AG08395 (cell line): ENCODE measurements around the gene ZGPAT.
"Not testable (repeated sequence)": the region's sequence is repeated elsewhere in the genome, so short reads cannot be mapped to it uniquely, and the experiment has no call there.

Experiments
- DNase-seq: peaks from one replicate; pipeline ENCODE4 v3.0.0; 2012; ENCODE audit warnings: mixed read lengths, low spot score

The ZGPAT gene

DNA sequence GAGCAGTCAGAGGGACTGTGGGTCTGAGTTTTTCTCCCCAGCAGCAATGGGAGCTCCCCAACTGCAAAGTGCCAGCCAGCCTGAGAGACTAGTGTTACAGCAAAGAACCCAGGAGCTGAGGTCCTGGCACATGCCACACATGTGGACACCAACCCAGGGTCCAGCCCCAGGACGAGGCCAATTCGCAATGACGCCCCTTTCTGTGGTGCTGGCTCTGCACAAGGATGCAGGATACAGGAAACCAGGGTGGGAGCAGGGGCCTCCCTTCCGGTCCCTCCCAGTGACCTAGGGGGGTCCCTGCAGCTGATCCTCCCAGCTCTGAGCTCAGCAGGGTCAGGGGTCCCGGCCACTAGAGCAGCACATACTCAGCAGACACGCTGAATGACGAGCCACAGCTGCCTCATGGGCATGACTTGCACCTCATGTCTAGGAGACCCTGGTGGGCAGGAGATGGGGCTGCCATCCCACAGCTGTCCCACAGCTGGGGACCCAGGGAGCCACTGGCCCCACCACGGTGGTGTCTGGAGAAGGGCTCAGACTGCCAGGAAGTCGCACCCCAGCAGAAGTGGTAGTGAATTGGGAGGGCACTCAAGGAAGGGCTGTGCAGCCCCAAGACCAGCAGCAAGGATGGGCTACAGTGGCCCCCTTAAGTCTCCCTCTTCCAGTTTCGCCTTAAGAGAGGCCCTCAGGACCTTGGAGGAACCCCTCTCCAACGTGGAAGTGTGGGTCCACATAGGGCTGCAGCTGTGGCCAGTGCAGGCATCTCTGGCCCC lies 3.7 kb upstream of the ZGPAT start:
- no peak for DNase-seq

DNA sequence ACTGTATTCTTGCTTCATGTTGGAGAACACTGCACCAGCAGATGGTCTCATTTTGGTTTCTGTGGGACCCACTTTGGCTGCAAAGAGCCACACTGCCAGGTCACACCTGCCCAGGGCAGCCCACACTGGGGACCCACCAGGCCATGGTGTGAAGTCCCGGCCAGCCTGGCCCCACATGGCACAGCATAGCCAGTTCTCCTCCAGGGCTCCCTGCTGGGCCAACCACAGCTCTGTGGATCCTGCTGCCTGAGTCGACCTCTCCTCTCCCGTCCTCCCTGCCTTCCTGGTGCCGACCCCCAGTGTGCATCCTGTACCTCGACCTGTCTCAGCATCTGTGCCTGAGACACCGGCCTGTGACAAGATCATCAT lies 3.1 kb upstream of the ZGPAT start:
- DNase-seq = no peak

DNA sequence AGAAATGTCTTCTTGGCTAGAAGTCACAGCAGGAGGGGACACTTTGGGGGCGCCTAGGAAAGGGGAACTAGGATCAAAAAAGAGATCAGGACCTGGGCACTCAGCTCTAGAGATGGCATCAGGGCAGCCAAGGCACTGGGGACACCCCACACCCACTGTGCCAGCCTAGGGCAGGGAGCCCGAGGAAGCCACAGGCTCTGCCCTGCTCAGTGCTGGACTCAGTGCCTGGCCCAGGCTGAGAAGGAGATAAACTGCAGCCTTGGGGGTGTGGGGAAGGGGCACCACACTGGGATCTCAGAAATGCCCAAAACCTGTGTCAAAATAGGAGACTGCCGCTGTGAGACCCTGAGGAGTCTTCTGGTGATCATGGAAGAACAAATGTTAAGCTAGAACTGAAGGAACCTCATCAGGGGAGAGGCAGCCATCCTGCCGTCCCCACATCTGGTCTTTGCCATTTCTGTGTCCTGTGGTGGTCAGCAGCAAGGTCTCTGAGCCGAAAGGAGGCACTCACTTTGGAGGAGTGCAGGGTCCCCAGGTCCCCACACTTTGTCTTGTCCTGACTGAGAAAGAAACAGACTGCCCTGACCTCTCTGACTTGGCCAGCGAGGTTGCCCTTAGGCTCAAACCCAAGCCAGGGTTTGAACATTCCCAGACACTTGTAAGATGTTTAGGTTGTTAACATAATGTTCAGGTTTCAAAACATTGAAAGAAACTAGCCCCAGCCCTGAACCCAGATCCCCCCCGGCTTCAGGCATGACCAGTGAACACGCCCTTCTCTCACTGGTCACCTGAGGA lies 2.4 kb upstream of the ZGPAT start:
- no peak for DNase-seq

DNA sequence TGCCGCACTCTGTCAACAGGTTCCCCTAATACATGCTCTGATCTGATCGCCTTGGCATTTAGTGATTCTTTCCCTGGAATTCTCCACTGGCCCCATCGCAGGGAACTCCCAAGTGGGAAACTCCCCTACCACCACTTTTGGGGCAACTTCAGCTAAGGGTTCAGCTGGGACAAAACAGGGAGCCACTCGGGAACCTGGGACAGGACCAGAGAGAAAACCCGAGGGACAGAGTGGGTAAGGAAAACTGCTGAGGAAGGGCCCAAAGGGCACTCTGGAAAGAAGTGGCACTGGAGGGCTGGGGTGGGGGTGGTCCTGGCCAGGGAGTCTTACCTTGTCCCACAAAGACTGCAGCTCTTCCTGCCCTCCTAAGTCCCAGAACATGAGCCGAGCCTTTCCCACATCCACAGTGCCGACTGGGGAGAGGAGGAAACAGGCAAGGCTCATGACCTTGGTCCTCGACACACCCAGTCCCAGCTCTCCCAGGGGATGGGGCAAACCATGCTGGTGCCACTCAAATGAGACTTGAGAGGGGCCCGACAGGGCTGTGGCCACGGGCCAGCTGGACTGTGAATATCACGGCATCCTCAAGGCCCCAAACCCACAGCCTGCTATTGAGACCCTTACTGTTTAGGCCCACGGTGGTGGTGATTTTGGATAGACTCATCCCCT lies 1.7 kb upstream of the ZGPAT start:
- no peak for DNase-seq

DNA sequence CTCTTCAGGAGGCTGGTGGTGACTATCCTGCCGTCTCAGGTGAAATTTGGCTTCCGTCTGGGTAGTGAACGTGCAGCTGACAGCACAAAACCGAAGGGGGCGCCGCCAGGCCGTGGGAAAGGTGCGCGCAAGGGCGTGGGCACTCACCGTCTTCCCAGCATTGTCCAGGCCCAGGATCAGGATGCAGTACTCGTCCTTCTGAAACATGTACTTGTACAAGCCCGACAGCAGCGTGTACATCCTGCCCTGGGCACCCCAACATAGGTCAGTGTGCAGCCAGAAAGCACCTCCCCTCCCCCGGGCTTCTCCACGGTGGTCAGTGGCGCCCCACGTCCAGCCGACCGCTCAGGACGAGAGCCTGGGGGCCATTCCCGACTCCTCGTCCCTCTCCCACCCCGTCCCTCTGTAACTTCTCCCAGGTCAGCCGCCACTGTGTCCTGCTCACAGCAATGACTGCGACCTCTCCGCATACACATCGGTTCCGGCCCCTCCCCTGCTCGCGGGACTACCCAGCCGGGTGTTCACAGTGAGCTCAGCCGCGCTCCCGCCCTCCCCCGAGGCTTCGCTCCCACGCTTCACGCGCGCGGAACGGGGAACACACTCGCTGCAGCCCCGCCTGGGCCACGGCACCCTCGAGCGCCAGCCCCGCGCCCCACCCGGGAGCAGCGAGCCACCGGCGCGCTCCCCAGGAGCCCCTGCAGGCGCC lies 834 bp upstream of the ZGPAT start:
- DNase-seq = peak; percentile 51

DNA sequence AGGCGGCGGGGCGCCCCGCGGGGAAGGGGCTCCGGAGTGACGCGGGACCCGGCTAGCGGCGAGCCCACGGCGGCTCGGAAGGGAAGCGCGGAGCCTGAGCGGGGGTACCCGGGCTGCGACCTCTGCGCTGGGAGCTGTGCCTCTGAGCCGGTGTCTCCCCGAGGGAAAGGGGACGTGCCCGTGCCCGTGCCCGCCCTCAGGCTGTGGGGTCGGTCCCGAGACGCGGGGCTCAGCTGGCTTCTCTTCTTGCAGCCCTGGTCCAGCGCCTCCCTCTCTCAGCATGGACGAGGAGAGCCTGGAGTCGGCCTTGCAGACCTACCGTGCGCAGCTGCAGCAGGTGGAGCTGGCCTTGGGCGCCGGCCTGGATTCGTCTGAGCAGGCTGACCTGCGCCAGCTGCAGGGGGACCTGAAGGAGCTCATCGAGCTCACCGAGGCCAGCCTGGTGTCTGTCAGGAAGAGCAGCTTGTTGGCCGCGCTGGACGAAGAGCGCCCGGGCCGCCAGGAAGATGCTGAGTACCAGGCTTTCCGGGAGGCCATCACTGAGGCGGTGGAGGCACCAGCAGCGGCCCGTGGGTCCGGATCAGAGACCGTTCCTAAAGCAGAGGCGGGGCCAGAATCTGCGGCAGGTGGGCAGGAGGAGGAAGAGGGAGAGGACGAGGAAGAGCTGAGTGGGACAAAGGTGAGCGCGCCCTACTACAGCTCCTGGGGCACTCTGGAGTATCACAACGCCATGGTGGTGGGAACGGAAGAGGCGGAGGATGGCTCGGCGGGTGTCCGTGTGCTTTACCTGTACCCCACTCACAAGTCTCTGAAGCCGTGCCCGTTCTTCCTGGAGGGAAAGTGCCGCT lies 686 bp downstream of the ZGPAT start:
- DNase-seq = no peak

DNA sequence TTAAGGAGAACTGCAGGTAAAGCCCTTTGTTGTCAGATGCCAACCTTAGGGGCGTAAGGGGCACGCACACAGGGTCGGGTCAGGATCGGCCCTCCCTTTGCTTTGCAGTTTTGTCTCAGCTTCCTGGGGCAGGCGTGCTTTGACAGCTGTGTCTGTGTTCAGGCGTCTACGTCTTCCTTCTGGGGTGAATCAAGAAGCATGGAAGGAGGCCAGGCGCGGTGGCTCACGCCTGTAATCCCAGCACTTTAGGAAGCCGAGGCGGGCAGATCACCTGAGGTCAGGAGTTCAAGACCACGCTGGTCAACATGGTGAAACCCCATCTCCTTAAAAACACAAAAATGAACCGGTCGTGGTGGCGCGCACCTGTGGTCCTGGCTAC lies 1.3 kb downstream of the ZGPAT start:
- no peak for DNase-seq

DNA sequence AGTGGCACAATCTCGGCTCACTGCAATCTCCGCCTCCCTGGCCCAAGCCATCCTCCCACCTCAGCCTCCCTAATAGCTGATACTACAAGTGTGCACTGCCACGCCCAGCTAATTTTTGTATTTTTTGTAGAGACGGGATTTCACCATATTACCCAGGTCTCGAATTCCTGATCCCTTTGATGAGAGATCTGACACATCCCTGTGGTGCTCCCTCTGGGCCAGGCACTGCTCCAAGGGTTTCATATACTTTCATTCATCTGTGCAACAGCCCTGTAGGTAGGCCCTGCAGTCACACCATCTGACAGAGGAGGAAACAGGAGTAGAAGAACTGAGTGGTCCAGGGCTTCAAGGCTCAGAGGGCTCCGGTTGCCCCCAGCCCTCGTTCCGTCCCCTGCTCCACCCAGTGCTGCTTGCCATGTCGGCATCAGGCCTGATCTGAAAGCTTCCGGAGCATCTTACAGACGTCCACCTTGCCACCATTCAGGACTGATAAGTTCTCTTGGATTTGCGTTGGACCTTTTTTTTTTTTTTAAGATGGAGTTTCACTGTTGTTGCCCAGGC lies 3.3 kb downstream of the ZGPAT start:
- DNase-seq = no peak

DNA sequence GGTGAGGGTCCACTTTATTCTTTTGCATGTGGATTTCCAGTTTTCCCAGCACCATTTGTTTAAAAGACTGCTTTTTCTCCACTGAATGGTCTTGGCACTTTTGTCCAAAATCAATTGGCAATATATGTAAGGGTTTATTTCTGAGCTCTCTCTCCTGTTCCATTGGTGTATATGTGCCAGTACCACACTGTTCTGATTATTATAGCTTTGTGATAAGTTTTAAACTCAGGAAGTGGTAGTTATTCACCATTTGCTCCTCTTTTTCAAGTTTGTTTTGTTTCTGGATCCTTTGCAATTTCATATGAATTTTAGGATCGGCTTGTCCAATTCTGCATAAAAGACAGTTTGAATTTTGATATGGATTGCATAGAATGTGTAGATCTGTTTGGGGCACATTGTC lies 4.4 kb downstream of the ZGPAT start:
- DNase-seq = no peak

DNA sequence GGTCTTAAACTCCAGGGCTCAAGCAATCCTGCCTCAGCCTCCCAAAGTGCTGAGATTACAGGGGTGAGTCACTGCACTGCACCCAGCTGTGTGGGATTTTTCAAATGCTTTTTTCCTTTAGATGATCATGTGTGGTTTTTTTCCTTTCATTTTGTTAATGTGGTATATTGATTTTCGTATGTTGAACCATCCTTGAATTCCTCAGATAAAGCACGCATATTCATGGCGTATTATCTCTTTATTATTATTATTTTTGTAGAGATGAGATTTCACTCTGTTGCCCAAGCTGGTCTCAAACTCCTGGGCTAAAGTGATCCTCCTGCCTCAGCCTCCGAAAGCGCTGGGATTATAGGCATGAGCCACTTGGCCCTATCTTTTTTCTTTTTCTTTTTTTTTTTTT lies 7.0 kb downstream of the ZGPAT start:
- DNase-seq = no peak

DNA sequence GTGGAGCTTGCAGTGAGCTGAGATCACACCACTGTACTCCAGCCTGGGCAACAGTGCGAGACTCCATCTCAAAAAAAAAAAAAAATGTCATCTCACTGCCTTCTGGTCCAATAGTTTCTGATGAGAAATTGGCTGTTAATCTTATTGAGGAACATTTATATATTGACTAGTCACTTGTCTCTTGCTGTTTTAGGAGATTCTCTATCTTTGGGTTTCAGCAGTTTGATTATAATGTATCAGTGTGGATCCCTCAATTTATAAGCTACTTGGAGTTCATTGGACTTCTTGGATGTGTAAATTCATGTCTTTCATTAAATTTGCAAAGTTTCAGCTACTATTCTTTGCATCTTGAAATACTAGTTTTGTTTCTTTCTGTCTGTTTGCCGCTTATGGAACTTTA lies 11.2 kb downstream of the ZGPAT start:
- DNase-seq = no peak

DNA sequence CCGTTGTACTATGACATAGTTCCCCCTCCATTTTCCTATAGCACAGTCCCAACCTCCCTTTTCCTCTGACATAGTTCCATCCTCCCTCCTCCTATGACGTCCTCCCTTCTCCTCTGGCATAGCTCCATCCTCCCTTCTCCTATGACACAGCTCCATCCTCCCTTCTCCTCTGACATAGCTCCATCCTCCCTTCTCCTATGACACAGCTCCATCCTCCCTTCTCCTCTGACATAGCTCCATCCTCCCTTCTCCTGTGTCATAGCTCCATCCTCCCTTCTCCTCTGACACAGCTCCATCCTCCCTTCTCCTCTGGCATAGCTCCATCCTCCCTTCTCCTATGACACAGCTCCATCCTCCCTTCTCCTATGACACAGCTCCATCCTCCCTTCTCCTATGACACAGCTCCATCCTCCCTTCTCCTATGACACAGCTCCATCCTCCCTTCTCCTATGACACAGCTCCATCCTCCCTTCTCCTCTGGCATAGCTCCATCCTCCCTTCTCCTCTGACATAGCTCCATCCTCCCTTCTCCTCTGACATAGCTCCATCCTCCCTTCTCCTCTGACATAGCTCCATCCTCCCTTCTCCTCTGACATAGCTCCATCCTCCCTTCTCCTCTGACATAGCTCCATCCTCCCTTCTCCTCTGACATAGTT lies 15.3 kb downstream of the ZGPAT start:
- DNase-seq = not testable (repeated sequence)

DNA sequence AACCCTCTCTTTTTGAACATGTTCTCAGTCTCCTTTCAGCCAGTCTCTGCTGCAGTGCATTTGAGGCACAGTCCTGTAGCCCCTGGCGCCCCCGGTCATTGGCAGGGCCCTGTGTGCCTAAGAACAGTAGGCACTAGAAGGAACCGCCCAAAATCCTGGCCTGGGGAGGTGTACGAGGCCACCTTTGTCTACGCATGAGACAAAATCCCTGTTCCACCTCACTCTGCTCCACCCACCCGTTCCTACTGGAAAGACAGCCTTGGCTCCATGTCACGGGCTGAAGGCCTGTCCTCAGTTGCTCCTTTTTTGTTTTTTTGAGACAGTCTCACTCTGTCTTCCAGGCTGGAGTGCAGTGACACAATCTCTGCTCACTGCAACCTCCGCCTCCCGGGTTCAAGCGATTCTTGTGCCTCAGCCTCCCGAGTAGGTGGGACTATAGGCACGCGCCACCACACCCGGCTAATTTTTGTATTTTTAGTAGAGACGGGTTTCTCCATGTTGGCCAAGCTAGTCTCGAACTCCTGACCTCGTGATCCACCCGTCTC lies 22.4 kb downstream of the ZGPAT start:
- not testable (repeated sequence) for DNase-seq

DNA sequence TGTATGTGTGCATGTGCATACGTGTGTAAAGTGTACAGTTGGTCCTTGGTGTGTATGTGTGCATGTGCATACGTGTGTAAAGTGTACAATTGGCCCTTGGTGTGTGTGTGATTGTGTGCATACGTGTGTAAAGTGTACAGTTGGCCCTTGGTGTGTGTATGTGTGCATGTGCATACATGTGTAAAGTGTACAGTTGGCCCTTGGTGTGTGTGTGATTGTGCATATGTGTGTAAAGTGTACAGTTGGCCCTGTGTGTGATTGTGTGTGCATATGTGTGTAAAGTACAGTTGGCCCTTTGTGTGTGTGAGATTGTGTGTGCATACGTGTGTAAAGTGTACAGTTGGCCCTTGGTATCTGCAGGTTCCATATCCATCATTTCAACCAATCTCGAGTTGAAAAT lies 23.6 kb downstream of the ZGPAT start:
- DNase-seq = no peak

DNA sequence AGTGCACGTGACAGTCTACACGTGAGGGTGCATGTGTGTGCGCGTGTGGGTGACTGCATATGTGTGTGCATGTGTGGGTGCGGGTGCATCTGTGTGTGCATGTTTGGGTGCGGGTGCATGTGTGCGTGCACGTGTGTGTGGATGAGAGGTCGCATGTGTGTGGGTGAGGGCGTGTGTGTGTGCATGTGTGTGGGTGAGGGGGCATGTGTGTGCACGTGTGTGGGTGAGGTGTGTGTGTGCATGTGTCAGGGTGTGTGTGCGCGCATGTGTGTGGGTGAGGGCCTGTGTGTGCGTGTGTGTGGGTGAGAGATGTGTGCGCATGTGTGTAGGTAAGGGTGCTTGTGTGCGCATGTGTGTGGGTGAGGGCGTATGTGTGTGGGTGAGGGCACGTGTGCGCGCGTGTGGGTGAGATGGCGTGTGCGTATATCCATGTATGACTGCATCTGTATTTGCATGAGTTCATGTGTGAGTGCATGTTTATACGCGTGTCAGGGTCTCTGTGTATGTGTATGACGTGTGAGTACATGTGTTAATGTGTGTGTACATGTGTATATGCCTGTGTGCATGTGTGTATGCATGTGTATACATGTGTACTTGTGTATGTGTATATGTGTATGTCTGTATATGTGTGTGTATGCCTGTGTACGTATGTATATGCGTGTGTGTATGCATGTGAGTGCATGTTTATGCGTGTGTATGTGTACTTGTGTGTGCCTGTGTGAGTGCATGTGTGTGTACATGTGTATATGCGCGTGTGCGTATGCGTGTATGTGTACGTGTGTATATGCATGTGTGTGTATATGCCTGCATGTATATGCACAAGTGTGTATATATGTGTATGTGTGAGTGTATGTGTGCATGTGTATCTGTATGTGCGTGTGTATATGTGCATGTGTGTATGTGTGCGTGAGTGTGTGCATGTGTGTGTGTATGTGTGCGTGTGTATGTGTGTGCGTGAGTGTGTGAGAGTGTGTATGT lies 24.6 kb downstream of the ZGPAT start:
- DNase-seq = no peak

DNA sequence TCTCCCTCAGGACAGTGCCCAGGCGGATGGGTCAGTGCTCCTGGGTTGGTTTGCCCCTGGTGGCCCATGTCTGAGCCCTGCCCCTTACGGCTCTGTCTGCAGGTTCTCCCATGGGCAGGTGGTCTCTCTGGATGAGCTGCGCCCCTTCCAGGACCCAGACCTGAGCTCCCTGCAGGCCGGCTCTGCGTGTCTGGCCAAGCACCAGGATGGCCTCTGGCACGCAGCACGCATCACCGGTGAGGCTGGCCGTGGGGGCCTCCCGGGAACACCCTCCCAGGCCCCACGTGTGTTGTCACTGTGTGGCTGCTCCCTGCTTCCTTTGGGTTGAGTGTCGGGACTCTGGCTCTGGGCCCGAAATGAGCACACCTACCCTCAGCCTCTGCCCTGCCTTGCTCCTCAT lies 25.3 kb downstream of the ZGPAT start:
- no peak for DNase-seq

DNA sequence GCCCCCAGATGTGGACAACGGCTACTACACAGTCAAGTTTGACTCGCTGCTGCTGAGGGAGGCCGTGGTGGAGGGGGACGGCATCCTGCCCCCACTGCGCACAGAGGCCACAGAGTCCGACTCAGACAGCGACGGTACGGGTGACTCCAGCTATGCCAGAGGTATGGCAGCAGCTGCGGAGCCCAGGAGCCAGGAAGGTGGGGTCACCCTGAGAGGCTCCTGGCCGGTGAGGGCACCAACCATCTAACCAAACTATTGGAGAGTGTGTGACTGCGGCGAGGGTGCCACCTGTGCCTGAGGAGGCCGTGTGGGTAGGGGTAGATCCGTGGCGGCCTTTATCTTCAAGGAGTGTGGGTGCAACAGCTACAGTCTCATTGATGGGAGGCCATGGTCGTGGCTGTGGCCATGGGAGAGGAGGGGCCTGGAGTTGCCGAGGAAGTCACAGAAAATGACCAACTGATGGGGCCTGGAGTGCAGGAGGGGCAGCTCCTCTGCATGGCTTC lies 25.8 kb downstream of the ZGPAT start:
- DNase-seq = no peak

DNA sequence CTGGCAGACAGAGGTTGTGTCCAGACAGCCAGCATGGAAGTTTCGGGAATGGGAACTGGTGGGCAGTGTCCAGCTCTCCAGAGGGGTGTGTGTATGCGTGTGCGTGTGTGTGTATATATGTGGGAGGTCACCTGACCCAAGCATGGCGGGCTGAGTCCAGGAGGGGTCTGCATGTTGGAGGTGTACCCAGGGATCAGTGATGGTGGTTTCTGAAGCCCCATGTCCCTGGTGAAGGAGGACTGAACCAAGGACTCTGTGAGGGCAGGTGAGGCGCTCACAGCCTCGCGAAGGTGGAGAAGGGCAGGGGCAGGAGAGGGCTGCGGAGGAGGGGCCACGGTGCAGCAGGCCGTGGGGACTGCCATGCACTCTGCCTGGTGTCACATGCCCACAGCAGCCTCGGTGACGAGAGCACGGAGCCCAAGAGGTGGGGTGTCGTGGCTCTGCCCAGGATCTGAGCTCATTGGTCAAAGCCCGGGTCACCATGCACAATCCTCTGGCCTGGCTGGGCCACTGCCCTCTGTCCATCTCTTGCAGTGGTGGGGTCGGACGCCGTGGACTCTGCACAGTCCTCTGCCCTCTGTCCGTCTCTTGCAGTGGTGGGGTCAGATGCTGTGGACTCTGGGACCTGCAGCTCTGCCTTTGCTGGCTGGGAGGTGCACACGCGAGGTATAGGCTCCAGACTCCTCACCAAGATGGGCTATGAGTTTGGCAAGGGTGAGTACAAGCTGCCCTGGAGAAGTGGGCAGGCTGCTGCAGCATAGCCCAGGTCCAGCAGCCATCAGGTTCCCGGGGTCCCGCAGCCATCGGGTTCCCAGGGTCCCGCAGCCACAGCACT lies 26.5 kb downstream of the ZGPAT start:
- no peak for DNase-seq
